Ureter (tissue), 1 donor: Measurements from ENCODE around the gene SCYGR2. TPM values are rescaled to one million over a fixed set of nuclear protein-coding genes. Genes with fewer than 3 reads are reported as not detected.

Experiments
- total RNA-seq: library from RNA; stranded (reverse); gene quantifications from one replicate; pipeline ENCODE4 v1.2.4, GENCODE V29; 2023
- donor health status: DM: yes; HTN: yes; CAD: no.

SCYGR2 gene
- total RNA-seq, 1 donor from 2014 or later = not detected

Other genes starting within 250 kb of the SCYGR2 start
- not detected for gene TM4SF20, start 219.6 kb upstream of the SCYGR2 start, total RNA-seq
- not detected for gene SCYGR1, start 210.9 kb upstream of the SCYGR2 start, total RNA-seq
- gene AGFG1, start 126.7 kb upstream of the SCYGR2 start, total RNA-seq = 80.5 TPM
- not detected for gene SCYGR3, start 15.9 kb downstream of the SCYGR2 start, total RNA-seq
- gene SCYGR4, start 18.6 kb downstream of the SCYGR2 start, total RNA-seq = not detected
- not detected for gene SCYGR5, start 67.9 kb downstream of the SCYGR2 start, total RNA-seq
- 1.9 TPM for gene SLC19A3, start 119.1 kb downstream of the SCYGR2 start, total RNA-seq
- not detected for gene SCYGR6, start 125.9 kb downstream of the SCYGR2 start, total RNA-seq
- gene SCYGR7, start 129.4 kb downstream of the SCYGR2 start, total RNA-seq = not detected
- not detected for gene SCYGR8, start 147.0 kb downstream of the SCYGR2 start, total RNA-seq
- gene CCL20, start 214.9 kb downstream of the SCYGR2 start, total RNA-seq = 2.3 TPM